GM19238 (cell line): Measurements from ENCODE around the gene PPP6R3.
"Not testable (repeated sequence)": the region's sequence is repeated elsewhere in the genome, so short reads cannot be mapped to it uniquely, and the experiment has no call there.

Source experiments
- DNase-seq: peaks from one replicate; pipeline ENCODE4 v3.0.0; 2011; ENCODE audit warnings: low spot score; ENCODE audit not compliant: insufficient read length

Gene PPP6R3

DNA sequence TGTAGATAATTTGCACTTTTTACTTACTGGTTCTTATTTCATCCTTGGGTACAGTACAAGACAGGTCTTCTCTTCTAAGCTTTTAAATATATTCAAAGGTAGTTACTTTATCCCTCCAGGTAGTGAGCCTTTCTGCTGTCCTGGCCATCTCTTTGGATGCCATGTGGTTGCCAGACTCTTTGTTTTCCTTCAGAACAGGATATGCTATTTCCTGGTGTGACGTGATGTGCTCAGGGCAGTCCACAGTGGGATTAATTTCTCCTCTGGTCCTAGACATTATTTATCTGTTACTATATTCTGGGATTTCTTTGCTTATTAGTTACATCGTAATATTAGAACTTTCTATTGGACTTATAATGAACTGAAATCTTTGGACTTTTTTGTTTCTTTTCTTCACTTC lies 63.7 kb downstream of the PPP6R3 start:
- no peak for DNase-seq

DNA sequence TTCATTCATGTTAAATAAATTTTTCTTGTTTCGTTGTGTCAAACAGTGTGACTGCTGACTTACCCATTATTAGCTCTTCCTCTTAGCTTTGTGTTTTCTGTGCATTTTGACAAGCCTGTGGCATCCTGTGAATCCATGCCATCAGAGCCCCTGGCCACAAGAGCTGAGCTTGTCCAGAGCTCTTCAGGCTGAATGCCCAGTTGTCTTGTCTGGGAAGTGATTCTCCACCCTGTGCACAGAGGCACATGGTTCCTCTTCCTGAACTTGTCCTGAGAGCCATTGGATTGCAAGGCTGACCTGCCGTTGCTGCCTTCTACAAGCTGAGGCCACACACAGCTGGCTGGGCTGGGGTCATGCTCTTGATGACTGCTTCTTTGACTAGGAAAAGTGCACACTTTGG lies 64.1 kb downstream of the PPP6R3 start:
- no peak for DNase-seq

DNA sequence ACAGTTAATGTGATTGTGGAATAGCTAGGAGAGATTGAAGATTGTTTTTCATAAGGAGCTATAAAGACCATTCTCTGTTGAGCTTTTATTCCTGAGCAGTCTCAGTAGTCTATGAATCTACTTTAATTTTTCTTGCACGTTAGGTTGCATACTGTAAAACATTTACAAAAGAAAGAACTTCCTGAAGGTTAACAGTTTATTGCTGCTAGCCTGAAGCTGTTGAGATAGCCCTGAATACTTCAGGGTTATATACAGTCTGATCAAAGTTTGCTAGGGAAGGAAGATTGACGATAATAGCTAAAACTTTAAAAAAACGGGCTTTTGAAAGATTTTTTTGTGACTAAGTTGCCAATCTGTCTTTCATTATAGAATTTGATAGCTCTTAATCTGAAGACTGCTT lies 64.8 kb downstream of the PPP6R3 start:
- no peak for DNase-seq

DNA sequence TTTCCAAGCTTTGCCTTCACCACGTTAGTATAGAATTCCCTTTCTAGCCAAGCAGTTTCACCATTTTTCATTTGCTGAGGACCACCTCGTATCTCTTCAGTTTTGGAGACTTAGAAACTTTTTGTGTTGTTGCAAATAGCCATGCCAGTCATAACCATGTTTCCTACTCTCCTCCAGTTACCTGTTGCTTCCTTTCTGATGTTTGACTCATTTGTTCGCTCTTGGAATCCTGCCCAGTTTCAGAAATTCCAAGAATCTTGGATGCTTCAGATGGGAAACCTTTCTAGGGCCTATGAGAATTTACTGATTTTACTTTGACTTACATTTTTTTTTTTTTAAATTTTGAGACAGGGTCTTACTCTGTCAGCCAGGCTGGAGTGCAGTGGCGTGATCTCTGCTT lies 65.4 kb downstream of the PPP6R3 start:
- no peak for DNase-seq

DNA sequence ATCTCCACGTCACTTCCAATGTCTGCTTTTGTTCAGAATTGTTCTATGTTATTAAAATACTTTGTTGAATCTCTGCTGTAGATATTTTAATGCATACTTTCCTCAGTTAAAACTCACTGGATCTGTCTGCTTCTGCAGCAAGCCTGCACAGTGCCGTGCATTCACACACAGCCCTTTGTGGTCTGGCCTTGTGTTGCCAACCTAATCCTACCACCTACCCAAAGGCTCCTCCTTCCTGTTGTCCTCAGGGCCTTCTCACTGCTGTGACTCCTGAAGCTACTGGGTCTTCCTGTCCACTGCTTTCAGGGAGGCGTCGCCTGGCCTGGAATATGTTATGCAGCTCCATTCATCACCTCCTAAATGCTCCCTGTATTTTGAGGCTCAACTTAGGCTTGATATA lies 67.0 kb downstream of the PPP6R3 start:
- no peak for DNase-seq

DNA sequence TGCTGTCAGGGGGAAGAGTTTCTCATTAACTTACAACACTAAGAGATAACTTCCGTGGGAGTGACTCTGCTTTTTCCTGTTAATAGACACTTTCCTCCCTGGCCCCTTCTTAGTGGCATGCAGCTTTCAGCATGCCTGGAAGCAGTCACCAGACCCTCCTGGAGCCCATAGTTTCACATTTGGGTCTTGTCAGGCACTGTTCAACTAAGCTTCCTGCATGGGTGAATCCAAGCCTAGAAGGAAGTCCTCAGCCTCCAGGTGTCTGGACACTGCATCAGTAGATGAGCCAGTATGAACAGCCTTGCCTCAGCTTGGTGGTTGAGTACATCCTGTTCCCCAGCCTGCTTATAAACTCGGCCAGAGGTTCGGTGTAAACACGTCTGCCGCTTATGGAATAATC lies 68.1 kb downstream of the PPP6R3 start:
- peak; percentile 3 for DNase-seq

DNA sequence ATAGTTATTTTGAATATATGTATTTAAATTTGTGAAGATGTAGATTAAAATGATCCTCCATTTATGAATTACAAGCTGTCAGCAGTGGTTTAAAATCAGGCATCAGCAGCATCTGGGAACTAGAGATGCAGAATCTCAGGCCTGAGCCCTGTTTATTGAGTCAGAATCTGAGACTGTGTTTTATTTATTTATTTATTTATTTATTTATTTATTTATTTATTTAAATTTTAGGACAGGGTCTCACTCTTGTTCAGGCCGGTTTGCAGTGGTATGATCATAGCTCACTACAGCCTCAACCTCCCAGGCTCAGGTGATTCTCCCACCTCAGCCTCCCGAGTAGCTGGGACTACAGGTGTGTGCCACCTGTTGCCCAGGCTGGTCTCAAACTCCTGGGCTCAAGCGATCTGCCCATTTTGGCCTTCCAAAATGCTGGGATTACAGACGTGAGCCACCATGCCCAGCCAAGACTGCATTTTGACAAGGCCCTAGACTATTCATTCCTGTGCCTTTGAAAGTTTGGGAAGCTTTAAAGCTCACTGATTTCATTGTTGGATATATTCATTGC lies 70.7 kb downstream of the PPP6R3 start:
- DNase-seq, result no peak

DNA sequence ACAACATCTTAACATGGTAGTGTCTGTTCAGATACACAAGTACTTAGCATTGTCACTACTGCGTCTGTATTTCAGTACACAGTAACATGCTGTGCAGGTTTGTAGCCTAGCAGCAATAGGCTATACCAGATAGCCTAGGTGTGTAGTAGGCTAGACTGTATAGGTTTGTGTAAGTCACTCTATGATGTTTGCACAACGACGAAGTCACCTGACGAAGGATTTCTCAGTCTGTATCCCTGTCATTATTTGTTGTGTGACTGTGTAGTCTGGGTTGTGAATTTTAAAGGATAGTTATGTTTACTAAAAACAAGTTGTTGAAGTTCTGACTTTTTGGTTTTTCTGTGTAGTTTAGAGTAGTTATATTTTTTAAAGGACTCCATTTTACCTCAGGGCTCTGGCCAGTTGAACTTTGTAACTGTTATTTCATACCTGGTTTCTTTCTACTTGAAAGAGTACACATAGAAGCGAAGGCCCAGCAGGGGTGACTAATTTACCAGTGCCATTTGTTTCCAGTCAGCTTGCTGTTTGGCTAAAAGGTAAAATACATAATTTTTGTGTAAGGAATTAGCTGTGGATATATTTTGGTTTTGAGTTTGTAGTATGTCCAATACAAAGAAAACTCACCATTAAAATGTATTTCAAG lies 72.3 kb downstream of the PPP6R3 start:
- no peak for DNase-seq

DNA sequence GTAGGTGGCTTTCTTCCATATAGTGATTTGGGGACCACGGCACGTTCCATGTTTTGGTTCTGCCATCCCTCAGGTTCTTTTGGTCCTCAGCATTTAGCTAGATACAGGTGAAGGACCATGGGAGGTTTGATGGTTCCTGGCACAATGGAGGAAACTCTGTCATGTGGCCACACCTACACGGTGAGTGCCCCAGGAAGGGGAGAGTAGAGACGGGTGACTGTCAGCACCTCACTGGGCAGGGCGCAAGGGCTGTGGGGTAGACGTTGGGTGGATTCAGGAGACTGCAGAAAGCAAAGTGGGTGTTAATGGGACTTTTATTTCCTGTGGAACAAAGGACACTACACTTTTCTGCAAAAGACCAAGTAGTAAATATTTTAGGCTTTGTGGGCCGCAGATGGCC lies 73.4 kb downstream of the PPP6R3 start:
- no peak for DNase-seq

DNA sequence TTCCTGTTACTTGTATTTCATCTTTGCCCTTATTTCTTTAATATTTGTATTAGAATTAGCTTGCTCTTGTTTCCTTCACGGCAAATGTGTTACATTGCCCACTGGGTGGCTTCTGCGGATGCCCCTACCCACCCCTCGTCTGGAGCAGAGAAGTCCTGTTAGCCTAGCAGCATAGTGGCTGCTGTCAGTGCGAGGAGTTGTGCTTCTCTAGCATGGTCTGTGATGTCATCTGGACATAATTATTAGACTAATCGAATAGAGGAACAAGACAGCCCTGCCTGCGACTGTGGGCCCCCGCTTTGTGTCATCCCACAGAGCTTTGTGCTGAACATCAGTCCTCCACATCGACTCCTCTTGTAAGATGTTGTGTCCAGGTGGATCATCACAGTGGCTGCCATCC lies 74.5 kb downstream of the PPP6R3 start:
- no peak for DNase-seq

DNA sequence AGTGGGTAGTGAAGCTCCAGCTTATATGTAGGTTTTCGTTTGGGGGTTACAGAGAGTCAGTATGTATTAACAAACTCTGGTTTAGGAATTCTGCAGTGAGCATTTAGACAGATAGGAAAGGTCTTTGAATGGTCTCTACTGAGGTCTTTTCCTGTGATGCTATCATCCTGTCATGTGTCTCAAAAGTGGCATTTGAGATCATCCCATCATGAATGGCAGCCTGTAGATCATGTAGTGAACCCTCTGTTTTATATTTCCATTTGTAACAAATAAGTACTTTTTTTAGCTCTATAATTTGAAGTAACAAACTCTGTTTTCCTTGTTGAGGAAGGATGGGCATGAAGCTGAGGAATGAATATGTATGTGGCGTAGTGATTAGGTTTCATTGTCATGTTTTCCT lies 76.2 kb downstream of the PPP6R3 start:
- no peak for DNase-seq

DNA sequence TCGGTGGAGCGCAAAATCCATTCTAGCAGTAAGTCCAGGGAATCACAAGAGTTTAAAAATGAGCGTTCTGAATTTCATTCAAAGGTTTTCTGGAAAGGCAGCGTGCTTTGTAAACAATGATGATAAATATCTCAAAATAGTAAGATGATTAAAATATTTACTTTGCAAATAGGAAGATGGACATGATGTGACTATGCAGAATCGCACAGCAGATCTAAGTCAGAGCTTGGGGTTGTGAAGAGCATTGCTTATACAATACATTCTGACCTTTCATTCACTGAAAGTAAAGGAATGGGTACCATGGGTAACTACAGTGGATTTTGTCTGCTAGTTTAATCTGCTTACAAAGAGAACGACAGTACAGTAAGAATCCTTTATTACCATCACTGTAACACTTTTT lies 77.5 kb downstream of the PPP6R3 start:
- DNase-seq, result no peak

DNA sequence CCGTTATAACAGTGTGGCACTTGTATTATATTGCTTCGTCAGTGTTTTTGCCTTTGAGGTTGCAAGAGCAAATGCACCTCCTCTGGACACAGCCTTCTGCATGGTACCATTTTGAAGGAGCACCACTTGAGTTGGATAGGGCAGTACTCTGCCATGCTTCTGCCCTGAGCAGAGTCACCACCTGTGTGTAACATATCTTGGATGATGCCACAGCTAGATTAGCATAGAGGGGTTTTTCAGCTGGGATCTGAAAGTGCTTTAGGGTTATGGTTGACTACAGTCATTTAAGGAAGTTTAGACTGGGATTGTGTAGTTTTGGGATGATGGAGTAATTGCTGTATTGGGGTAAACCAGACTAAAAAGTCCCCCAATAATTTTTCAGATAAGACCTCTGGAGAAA lies 78.8 kb downstream of the PPP6R3 start:
- no peak for DNase-seq

DNA sequence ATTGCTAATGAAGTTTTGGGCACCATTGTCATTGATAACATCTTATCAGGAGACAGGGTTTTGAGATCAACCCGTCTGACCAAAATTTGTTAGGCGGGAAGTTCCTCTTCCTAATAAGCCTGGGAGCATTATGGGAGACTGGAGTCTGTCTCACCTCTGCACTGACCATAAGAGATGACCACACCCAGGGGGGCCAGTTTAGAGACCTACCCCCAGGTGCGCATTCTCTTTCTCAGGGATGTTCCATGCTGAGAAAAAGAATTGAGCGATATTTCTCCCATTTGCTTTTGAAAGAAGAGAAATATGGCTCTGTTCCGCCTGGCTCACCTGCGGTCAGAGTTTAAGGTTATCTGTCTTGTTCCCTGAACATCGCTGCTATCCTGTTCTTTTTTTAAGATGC lies 80.0 kb downstream of the PPP6R3 start:
- not testable (repeated sequence) for DNase-seq

DNA sequence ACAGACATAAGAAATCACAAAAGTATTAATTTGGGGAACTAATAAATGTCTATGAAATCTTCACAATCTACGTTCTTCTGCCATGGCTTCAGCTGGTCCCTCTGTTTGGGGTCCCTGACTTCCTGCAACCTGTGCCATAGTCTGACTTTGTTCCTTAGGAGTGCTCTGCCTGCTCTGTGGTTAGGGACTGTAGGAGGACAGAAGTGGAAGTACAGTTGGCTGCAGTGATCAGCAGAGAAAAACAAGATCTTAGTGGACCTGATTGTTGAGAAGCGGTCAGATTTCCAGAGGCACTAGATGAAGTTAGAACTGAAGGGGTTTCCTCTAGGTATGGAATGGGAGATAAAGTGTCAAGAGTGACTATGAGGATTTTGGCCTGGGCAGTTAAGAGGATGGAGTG lies 80.6 kb downstream of the PPP6R3 start:
- DNase-seq, result no peak

DNA sequence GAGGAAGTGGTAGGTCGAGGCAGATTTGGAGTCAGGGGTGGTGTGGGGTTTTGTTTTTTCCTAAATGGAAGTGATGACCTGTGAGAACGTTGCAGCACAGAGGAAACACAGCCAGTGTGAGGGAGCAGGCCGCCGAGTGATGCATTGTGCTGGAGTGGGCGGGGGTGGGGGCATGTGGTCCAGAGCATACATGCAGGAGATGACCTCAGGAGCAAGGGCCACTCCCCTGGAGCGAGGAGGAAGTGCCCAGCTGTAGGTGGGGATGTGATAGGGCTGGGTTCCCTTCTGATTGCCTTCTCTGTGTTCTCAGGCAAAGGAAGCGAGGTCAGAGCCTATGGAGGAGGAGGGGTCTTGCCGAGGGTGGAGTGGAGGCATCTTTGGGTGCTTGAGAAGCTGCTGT lies 81.4 kb downstream of the PPP6R3 start:
- no peak for DNase-seq

DNA sequence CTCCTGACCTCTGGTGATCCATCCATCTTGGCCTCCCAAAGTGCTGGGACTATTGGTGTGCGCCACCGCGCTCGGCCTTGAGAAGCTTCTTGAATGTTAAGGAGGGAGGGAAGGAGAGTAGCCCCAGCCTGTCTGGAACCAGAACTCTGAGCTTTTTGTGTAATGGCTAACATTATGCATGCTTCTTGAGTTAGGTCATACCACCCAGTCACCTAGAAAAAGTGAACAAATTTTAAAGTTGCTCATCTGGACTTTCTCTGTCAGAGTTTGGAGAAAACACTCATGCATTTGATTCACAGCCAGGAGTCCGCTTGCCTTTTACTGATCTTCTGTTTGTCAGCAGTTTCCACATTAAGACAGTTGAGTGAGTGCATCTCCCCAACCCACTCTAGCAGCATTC lies 82.1 kb downstream of the PPP6R3 start:
- DNase-seq, result no peak

DNA sequence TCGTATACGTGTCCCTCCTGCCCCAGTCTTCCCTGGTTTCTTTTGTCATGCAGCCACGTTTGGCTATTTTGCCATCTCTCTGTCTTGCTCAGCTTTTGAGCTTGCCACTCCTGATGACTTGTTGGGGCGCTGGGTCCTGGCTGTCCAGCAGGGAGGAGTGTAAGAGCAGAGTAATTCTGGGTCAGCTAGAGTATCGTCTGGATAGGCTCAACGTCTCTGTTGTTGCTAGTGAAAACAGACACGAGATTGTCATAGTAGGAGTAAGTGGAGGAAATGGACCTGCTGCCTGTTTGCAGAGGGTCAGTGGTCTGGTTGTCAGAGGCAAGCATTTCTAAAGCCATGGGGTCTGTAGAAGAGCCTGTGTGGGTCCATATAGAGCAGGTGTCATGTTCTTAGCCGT lies 83.0 kb downstream of the PPP6R3 start:
- DNase-seq, result no peak

DNA sequence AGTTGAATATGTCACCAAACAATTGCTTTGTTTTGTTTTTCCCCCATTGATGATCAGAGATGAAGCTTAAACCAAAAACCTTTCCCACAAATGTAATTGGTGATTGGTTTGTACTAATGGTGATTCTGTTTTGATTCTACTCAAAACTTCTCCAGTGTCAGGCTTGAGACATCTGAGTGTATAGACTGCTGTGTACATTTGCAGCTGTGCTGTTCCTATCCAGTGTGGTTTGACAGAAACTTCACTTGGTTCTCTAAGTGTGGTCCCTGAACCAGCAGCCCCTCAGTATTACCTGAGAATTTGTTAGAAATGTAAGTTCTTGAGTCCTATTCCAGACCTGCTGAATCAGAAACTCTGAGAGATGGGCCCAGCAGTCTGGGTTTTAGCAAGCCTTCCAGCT lies 84.8 kb downstream of the PPP6R3 start:
- no peak for DNase-seq

DNA sequence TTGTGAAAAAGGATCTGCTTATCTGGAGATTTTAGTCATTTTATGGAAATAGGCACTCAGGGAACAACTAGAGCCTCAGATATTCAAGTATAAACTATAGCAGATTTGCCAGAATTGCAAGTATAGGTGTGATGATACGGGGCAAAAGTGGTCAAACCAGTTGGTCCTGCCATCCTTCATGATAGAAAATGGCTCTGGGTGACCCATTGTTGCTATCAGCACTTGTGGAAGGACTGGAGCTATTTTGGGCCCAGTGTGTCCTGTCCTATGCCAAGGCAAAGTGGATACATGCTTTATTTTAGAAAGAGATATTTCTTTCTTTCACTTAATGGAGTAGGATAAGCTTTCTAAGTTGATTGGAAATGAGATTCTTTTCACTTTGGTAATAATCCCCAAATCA lies 85.2 kb downstream of the PPP6R3 start:
- DNase-seq, result no peak

DNA sequence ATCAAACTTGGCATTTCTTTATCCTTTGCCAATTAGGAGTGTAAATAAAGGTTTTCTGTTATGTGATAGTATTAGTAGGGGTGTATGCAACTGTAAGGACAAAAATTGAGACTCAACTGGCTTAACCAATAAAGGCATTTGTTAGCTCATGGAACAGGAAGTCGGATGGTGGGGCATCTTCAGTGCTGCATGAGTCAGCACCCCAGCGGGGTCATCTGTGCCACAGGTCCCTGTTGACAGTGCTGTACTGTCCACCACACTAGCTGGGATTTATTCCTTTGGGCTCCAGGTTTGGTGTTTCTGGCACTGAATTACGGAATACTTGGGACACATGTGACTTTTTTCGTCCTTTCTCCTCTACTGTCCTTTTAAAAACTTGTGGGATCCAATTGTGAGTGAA lies 86.0 kb downstream of the PPP6R3 start:
- no peak for DNase-seq

DNA sequence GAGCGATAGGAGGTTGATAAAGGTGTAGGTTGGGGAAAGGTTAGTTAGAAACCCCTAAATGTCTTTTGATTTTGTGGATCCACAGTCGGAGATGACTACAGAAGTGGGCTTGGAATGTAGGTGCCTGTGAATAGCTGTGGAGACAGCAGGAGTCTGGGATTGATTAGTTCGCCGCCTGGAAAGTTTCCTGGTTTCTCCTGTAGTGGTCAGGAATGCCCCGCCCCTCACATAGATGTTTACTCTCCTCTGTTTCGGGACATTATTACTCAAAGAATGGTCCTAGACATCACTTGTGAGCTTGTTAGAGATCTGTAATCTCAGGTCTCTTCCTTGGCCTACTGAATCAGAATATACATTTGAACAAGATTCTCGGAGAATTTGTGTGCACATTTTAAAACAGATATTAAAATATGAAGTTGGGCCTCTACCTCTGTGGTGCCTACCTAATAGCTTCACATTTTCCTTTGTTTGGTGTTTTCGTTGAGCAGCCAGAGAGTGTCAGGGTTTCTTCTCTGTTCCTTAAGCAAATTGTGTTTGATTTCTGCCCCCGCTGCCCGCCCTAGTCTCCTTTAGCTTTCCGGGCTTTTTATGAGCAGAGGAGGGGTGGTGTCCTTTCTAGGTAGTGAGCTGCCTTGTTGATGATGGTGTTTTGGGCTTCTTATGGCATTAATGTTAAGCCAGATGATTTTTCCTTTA lies 89.4 kb downstream of the PPP6R3 start:
- no peak for DNase-seq

DNA sequence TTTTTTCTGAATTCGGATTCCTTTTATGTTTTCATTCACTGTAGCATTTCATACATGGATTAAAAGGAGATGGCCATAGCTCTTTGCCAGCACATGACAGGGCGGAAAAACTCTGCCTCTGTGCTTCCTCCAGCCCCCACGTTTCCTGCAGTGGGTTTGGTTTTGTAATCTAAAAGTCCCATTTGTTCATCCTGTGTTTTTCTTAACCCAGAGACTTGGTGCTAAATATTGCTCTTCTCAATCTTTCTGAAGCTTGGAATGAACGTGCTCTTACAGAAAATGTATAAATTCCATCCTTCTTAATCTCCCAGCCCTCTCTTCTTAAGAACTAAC lies 89.9 kb downstream of the PPP6R3 start:
- DNase-seq, result no peak
